Measurements from ENCODE around the gene OR6N1.

The OR6N1 gene

GRCh38 chr1:158732524-158732923, 39.5 kb downstream of the OR6N1 start:
- Histone ChIP-seq H3K4me3 (ENCODE audit: low read depth in 1 of 2, low read length in 2 of 2) (no peak overlapping the region), H3K9me3 (ENCODE audit: control insufficient read depth in 1 of 2, low read length in 2 of 2) (no peaks in the 10 kb centered on the region), H3K27me3 (ENCODE audit: low read depth, low read length) (no peaks in the 10 kb centered on the region), H3K27ac (ENCODE audit: low read length) (no peak overlapping the region), H3K36me3 (ENCODE audit: control insufficient read depth in 1 of 2, insufficient read depth in 2 of 2, low read length in 2 of 2) (no peaks in the 10 kb centered on the region), H3K4me1 (ENCODE audit: control insufficient read depth in 1 of 2, insufficient read depth in 2 of 2, low read length in 2 of 2) (no peaks in the 10 kb centered on the region)

- Histone ChIP-seq H3K4me3 (ENCODE audit: low read depth in 1 of 2, low read length in 2 of 2) (no peak overlapping the region), H3K27ac (ENCODE audit: low read length) (no peak overlapping the region), H3K27me3 (ENCODE audit: low read depth, low read length) (no peaks in the 10 kb centered on the region), H3K9me3 (ENCODE audit: control insufficient read depth in 1 of 2, low read length in 2 of 2) (no peaks in the 10 kb centered on the region), H3K4me1 (ENCODE audit: control insufficient read depth in 1 of 2, insufficient read depth in 2 of 2, low read length in 2 of 2) (no peaks in the 10 kb centered on the region), H3K36me3 (ENCODE audit: control insufficient read depth in 1 of 2, insufficient read depth in 2 of 2, low read length in 2 of 2) (no peaks in the 10 kb centered on the region)
Observed at GRCh38 chr1:158731707-158732106, 40.3 kb downstream of the OR6N1 start.

GRCh38 chr1:158730453-158730852, 41.5 kb downstream of the OR6N1 start:
- Histone ChIP-seq H3K9me3 (ENCODE audit: control insufficient read depth in 1 of 2, low read length in 2 of 2) (no peaks in the 10 kb centered on the region), H3K27ac (ENCODE audit: low read length) (no peak overlapping the region), H3K27me3 (ENCODE audit: low read depth, low read length) (no peaks in the 10 kb centered on the region), H3K4me3 (ENCODE audit: low read depth in 1 of 2, low read length in 2 of 2) (no peak overlapping the region), H3K4me1 (ENCODE audit: control insufficient read depth in 1 of 2, insufficient read depth in 2 of 2, low read length in 2 of 2) (no peaks in the 10 kb centered on the region), H3K36me3 (ENCODE audit: control insufficient read depth in 1 of 2, insufficient read depth in 2 of 2, low read length in 2 of 2) (no peaks in the 10 kb centered on the region)

GRCh38 chr1:158728510-158729225, 43.3 kb downstream of the OR6N1 start:
- Histone ChIP-seq H3K4me1 (ENCODE audit: control insufficient read depth in 1 of 2, insufficient read depth in 2 of 2, low read length in 2 of 2) (no peaks in the 10 kb centered on the region), H3K36me3 (ENCODE audit: control insufficient read depth in 1 of 2, insufficient read depth in 2 of 2, low read length in 2 of 2) (no peaks in the 10 kb centered on the region), H3K4me3 (ENCODE audit: low read depth in 1 of 2, low read length in 2 of 2) (no peak overlapping the region), H3K27me3 (ENCODE audit: low read depth, low read length) (no peaks in the 10 kb centered on the region), H3K9me3 (ENCODE audit: control insufficient read depth in 1 of 2, low read length in 2 of 2) (no peaks in the 10 kb centered on the region), H3K27ac (ENCODE audit: low read length) (no peak overlapping the region)

- Histone ChIP-seq H3K36me3 (ENCODE audit: control insufficient read depth in 1 of 2, insufficient read depth in 2 of 2, low read length in 2 of 2) (no peaks in the 10 kb centered on the region), H3K27me3 (ENCODE audit: low read depth, low read length) (no peaks in the 10 kb centered on the region), H3K4me1 (ENCODE audit: control insufficient read depth in 1 of 2, insufficient read depth in 2 of 2, low read length in 2 of 2) (no peaks in the 10 kb centered on the region), H3K4me3 (ENCODE audit: low read depth in 1 of 2, low read length in 2 of 2) (no peak overlapping the region), H3K9me3 (ENCODE audit: control insufficient read depth in 1 of 2, low read length in 2 of 2) (no peaks in the 10 kb centered on the region), H3K27ac (ENCODE audit: low read length) (no peak overlapping the region)
Observed at GRCh38 chr1:158724442-158724841, 47.6 kb downstream of the OR6N1 start.

GRCh38 chr1:158720620-158721019, 51.4 kb downstream of the OR6N1 start, which contains the start of gene OR6K3:
TSS of gene OR6K3 (minus strand) at chr1:158720720. CDS start at chr1:158718115, 2,605 bp downstream.
- H3K4me3 ChIP-seq (ENCODE audit: low read depth in 1 of 2, low read length in 2 of 2), result no peak within 1 kb of the TSS
- H3K27ac ChIP-seq (ENCODE audit: low read length), result no peak within 1 kb of the TSS
- H3K36me3 ChIP-seq (ENCODE audit: control insufficient read depth in 1 of 2, insufficient read depth in 2 of 2, low read length in 2 of 2), result no peaks in the 10 kb centered on the region
- peaks cover 0 to 3% of the 10 kb centered on the region in 2 donors for H3K9me3 ChIP-seq (ENCODE audit: control insufficient read depth in 1 of 2, low read length in 2 of 2)
- H3K4me1 ChIP-seq (ENCODE audit: control insufficient read depth in 1 of 2, insufficient read depth in 2 of 2, low read length in 2 of 2), result no peaks in the 10 kb centered on the region
- H3K27me3 ChIP-seq (ENCODE audit: low read depth, low read length), result no peaks in the 10 kb centered on the region

- H3K9me3 ChIP-seq (ENCODE audit: control insufficient read depth in 1 of 2, low read length in 2 of 2), result peaks cover 0 to 3% of the 10 kb centered on the region in 2 donors
- no peak overlapping the region for H3K4me3 ChIP-seq (ENCODE audit: low read depth in 1 of 2, low read length in 2 of 2)
- no peak overlapping the region for H3K27ac ChIP-seq (ENCODE audit: low read length)
- no peaks in the 10 kb centered on the region for H3K27me3 ChIP-seq (ENCODE audit: low read depth, low read length)
- H3K4me1 ChIP-seq (ENCODE audit: control insufficient read depth in 1 of 2, insufficient read depth in 2 of 2, low read length in 2 of 2), result no peaks in the 10 kb centered on the region
- H3K36me3 ChIP-seq (ENCODE audit: control insufficient read depth in 1 of 2, insufficient read depth in 2 of 2, low read length in 2 of 2), result no peaks in the 10 kb centered on the region
Observed at GRCh38 chr1:158719664-158720063, 52.3 kb downstream of the OR6N1 start.

GRCh38 chr1:158717344-158717743, 54.7 kb downstream of the OR6N1 start:
- Histone ChIP-seq H3K27ac (ENCODE audit: low read length) (no peak overlapping the region), H3K4me1 (ENCODE audit: control insufficient read depth in 1 of 2, insufficient read depth in 2 of 2, low read length in 2 of 2) (no peaks in the 10 kb centered on the region), H3K4me3 (ENCODE audit: low read depth in 1 of 2, low read length in 2 of 2) (no peak overlapping the region), H3K27me3 (ENCODE audit: low read depth, low read length) (no peaks in the 10 kb centered on the region), H3K36me3 (ENCODE audit: control insufficient read depth in 1 of 2, insufficient read depth in 2 of 2, low read length in 2 of 2) (no peaks in the 10 kb centered on the region), H3K9me3 (ENCODE audit: control insufficient read depth in 1 of 2, low read length in 2 of 2) (peaks cover 0 to 3% of the 10 kb centered on the region in 2 donors)

- H3K36me3 ChIP-seq (ENCODE audit: control insufficient read depth in 1 of 2, insufficient read depth in 2 of 2, low read length in 2 of 2), result no peaks in the 10 kb centered on the region
- H3K4me3 ChIP-seq (ENCODE audit: low read depth in 1 of 2, low read length in 2 of 2), result no peak overlapping the region
- no peaks in the 10 kb centered on the region for H3K4me1 ChIP-seq (ENCODE audit: control insufficient read depth in 1 of 2, insufficient read depth in 2 of 2, low read length in 2 of 2)
- peaks cover 0 to 3% of the 10 kb centered on the region in 2 donors for H3K9me3 ChIP-seq (ENCODE audit: control insufficient read depth in 1 of 2, low read length in 2 of 2)
- H3K27ac ChIP-seq (ENCODE audit: low read length), result no peak overlapping the region
- no peaks in the 10 kb centered on the region for H3K27me3 ChIP-seq (ENCODE audit: low read depth, low read length)
Observed at GRCh38 chr1:158716335-158716734, 55.7 kb downstream of the OR6N1 start.

- Histone ChIP-seq H3K27ac (ENCODE audit: low read length) (no peak overlapping the region), H3K4me1 (ENCODE audit: control insufficient read depth in 1 of 2, insufficient read depth in 2 of 2, low read length in 2 of 2) (no peaks in the 10 kb centered on the region), H3K4me3 (ENCODE audit: low read depth in 1 of 2, low read length in 2 of 2) (no peak overlapping the region), H3K36me3 (ENCODE audit: control insufficient read depth in 1 of 2, insufficient read depth in 2 of 2, low read length in 2 of 2) (no peaks in the 10 kb centered on the region), H3K9me3 (ENCODE audit: control insufficient read depth in 1 of 2, low read length in 2 of 2) (peaks cover 0 to 3% of the 10 kb centered on the region in 2 donors), H3K27me3 (ENCODE audit: low read depth, low read length) (no peaks in the 10 kb centered on the region)
Observed at GRCh38 chr1:158714754-158715153, 57.2 kb downstream of the OR6N1 start.
